HG03342 (cell line): ENCODE results near the gene KCNK6.

ENCODE experiments used
- ATAC-seq: cut with Tn5 transposase; IDR thresholded peaks from one replicate; pipeline ENCODE4 v1.9.1; 2021; ENCODE audit warnings: mild to moderate bottlenecking, moderate library complexity; ENCODE audit not compliant: unreplicated experiment

KCNK6 gene

DNA sequence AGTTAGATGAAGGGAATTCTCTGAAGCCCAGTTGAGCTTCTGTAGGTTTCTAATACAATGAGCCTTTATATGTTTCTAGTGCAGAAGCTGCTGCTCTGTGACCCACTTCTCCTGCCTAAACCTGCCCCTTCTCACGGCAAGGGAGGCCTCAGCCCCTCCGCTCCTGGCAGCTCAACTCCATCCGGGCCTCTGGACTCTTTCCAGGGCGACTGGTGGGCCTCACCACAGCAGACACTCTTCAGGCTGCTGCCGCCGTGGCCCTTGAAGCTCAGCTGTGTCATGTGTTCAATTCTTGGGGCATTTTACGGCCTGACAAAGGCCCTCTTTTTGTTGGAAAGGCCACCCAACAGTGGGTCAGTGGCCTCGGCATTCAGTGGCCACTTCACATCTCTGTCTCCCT is 25.6 kb upstream of the KCNK6 start:
- no peak for ATAC-seq

DNA sequence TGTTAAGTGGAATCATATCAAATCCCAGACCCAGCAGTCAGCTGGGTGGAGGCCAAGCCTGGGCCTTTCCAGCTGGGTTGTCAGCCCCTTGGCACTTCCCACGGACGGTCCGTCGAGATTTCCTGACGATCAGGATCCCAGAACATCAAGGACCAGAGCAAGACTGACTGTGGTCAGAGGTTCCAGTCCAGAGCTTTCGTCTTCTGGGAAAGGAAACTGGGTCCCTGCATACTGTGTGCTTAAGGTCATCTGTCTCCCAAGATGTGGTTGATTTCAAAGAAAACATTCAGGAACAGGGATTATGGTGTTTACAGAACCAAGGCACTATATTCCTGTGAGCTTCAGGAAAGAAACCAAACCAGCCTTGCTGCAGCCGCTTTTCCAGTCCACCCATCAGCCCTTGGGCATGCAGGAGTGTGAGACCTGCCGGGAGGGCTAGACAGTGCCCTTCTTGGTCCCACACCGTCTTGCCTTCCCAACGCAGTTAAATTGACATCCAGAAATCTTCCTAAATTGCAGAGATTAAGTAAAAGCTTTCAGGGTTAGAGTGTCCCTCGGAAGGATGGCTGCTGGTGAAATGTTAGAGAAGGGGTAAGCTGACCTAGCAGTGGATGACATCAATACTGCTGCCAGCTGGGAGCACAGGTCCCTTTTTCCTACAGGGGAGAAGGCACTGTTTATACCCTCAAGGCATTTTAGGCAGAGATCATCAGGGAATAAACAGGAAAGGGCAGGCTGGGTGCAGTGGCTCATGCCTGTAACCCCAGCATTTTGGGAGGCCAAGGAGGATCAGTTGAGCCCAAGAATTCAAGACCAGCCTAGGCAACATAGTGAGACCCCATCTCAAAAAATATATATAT is 20.6 kb upstream of the KCNK6 start:
- no peak for ATAC-seq

DNA sequence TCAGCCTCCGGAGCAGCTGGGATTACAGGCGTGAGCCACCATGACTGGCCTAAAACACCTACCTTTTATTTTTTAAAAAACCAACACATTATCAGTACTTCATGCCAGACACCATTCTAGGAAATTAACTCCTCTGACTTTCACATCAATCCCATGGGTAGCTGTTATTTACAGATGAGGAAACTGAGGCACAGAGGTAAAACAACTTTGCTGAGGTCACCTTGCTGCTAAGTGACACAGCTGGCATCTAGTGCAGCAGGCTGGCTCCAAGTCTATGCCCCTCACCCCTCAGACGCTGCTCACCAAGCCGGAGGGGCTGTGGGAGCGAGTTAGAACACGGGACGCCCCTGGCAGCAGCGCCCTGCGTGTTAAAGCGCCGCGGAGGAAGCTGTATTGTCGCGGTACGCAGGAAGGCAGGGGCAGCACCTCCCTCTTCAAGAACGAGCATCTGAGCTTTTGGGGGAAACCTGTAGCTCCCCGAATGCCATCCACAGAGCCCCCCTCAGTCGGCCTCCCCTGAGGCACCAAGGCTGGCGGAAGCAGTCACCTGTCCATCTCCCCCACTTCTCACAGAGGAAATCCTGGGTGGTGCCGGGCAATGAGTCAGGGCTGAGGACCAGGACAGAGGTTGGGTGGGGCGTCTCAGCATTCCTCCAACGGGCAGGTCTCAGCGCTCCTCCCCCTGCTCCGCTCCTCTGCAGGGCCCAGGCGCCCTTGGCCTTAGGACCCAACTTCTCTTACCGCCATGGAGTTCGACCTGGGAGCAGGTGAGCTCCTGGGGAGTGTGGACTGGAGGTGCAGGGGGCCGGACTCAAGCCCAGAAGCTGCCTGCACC is 15.9 kb upstream of the KCNK6 start, which contains the start of gene C19orf33:
TSS of gene C19orf33 (plus strand) at position 735 of the 835 bp plus-strand sequence. CDS start at position 746, 11 bp downstream.
- no peak for ATAC-seq

DNA sequence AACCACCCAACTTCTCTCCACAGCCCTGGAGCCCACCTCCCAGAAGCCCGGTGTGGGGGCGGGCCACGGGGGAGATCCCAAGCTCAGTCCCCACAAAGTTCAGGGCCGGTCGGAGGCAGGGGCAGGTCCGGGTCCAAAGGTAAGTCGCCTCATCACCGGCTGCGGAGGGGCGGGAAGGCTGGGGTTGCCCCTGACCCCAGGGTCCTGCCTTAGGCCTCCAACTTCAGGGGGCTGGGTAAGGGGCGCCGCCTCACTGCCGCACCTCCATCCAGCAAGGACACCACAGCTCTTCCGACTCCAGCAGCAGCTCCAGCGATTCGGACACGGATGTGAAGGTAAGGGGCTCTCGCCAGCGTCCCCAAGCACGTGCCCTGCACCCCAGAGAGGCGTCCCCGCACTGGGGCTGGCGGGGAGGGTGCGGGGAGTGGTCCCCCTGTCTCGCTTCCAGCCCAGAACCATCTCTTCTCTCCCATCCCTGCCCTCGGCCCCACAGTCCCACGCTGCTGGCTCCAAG is 15.2 kb upstream of the KCNK6 start:
- no peak for ATAC-seq

DNA sequence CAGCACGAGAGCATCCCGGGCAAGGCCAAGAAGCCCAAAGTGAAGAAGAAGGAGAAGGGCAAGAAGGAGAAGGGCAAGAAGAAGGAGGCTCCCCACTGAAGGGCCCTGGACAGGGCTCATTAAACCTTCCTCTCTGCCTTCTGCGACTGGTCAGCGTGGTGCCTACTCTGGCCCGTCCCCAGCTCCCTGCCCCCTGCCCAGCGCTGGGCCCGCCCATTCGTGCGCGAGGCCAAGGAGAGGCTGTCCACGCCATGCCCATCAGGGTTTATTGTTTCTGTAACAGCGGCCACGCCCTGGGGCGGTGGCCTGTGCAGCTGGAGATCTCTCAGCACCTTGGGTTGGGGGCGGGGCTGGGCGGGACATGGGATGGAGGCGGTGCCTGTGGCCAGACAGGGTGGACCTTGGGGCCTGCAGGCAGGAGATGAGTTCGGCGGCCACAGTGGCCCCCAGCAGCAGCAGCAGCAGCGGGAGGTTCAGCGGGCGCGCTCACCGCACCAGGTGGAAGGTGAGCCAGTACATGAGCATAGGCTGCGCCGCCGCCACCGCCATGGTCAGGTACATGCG is 14.7 kb upstream of the KCNK6 start:
- ATAC-seq = no peak

DNA sequence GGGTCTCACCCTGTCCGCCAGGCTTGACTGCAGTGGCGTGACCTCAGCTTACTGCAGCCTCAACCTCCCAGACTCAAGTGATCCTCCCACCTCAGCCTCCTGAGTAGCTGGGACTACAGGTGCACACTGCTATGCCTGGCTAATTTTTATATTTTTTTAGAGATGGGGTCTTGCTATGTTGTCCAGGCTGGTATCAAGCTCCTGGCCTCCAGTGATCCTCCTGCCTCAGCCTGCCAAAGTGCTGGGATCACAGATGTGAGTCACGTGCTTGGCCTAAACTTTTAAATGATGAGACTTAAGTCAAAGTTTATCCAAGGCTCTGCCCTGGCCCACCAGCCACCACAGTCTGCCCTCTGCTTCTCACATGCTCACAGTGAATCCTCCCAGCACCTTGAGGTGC is 13.4 kb upstream of the KCNK6 start:
- ATAC-seq = no peak

DNA sequence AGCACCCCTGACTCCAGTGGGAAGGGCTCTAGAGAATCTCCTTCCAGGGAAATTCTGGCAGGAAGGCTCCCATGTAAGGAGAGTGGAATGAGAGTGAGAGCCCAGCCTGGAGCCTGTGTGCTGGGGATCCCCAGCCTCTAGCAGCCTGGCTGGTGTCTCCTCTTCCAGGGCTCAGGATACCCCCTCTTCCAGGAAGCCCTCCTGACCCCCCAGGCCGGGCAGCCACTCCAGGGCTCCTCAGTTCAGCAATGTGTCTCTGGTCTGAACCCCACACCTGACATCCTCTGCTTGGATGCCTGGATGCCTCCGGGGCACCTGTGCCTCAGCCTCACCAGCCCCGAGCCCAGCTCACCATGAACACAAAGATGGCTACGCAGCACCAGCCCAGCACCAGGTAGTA is 12.6 kb upstream of the KCNK6 start:
- no peak for ATAC-seq

DNA sequence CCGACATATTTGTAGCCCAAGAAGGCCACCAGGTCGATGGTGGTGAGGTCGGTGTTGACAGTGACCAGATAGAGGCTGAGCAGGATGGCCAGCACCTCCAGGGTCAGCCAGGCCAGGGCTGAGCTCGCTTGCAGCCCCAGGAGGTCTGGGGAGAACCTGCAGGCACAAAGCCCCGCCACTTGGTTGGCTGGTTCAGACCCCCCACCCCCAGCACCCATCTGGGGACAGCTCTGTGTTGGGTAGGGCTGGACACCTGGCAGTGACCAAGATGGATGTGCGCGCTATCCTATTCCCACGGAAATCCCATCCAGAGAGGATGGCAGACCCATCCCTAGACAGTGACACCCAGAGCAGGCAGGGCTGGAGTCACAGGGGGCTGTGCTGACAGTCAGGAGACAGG is 12.0 kb upstream of the KCNK6 start:
- ATAC-seq = no peak

DNA sequence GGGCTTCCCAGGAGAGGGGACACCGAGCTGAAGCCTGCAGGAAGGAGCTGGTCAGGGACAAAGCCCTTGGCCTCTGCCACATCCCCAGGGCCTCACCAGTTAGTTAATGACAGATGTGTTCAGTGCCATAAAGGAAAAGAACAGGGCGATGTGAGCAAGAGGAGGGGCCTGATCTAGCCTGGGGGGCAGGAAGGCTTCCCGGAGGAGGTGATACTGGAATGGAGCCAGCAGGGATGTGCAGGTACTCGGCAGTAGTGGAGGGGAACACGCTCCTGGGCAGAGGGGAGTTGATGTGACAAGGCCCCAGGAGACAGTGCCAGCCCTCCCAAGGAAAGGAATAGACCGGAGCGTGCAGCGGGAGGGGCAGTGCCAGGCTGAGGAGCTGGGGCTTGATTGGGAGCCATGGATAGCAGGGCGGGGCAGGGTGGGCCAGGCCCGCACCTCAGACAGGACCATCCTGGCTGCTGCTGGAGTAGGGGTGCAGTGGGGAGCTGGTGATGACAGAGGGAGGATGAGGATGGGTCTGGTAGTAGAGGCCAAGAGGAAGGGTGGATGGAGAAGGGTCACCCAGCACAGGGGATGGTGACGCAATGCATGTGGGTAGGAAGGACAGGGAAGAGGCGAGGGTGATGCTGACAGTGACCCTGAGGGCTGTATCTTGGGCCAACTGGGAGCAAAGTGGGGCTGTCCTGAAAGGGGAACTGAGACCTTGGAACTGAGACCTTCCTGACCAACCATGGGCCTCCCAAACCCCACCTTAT is 11.5 kb upstream of the KCNK6 start:
- ATAC-seq = no peak

DNA sequence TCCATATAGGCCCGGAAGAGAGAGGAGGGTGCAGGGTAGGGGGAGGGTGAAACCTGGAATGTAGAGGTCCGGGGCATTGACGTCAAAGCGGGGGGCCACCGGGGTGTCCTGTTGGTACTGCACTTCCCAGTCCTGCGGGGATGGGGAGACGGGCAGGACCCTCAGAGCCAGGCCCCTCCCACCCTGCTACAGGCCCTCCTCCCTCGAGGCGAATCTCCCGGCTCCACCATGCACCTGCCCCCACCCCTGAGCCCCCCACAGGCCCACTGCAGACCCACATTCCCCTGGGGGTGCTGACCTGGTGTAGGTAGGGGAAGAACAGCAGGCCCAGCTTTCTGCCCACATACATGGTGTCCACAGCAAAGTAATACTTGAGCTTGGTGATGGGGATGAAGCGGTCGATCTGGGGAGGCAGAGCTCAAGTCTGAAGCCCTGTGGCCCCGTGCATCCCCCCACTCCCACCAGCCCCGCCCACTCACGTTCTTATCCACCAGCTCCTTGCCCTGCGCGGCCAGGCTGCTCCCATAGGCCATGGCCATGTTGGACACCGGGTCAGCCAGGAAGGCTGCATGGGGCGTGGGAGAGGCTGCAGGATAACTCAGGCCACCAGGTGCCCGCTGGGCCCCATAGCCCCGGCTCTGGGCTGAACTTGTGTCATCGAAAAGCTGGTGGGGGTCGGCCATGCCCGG is 10.6 kb upstream of the KCNK6 start:
- no peak for ATAC-seq

DNA sequence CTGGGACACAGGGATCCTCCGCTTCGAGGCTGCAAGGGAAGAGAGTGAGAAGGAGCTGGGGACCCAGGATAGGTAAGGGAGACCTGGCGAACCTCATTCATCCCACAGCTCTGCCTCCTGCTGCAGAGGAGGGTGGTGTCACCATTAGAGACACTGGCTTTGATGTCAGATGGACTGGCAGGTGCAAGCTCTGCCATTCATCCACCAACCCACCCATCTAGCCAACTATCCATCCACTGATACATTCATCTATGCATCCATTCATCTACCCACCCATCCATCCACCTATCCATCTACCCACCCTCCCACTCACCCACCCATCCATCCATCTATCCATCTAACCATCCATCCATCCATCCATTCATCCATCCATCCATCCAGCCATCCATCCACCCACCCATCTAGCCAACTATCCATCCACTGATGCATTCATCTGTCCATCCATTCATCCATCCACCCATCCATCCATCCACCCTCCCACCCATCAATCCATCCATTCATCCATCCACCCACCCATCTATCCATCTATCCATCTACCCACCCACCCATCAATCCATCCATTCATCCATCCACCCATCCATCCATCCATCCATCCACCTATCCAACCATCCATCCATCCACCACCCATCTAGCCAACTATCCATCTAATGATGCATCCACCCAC is 9.9 kb upstream of the KCNK6 start:
- no peak for ATAC-seq

DNA sequence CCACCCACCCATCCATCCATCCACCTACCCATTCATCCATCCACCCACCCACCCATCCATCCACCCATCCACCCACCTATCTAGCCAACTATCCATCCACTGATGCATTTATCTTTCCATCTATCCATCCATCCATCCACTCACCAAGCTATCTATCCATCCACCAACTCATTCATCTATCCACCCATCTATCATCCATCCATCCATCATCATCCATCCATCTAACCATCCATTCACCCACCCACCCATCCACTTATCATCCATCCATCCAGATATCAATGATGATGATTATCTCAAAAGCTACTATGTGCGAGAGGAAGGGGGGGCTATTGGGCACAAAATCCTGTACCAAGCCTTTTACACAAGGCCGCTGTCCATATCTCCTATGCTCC is 9.4 kb upstream of the KCNK6 start:
- no peak for ATAC-seq

DNA sequence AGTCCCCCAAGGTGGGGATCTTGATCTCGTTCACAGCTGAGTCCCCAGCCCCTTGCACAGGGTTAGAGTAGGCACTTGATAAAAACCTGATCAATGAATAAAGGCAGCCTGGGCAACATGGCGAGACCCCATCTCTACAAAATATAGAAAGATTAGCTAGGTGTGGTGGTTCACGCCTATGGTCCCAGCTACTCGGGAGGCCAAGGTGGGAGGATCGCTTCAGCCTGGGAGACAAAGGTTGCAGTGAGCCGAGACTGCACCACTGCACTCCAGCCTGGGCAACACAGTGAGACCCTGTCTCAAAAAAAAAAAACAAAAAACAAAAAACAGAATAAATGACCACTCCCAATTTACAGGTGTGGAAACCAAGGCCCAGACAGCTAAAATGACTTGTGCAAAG is 8.7 kb upstream of the KCNK6 start:
- ATAC-seq = no peak

DNA sequence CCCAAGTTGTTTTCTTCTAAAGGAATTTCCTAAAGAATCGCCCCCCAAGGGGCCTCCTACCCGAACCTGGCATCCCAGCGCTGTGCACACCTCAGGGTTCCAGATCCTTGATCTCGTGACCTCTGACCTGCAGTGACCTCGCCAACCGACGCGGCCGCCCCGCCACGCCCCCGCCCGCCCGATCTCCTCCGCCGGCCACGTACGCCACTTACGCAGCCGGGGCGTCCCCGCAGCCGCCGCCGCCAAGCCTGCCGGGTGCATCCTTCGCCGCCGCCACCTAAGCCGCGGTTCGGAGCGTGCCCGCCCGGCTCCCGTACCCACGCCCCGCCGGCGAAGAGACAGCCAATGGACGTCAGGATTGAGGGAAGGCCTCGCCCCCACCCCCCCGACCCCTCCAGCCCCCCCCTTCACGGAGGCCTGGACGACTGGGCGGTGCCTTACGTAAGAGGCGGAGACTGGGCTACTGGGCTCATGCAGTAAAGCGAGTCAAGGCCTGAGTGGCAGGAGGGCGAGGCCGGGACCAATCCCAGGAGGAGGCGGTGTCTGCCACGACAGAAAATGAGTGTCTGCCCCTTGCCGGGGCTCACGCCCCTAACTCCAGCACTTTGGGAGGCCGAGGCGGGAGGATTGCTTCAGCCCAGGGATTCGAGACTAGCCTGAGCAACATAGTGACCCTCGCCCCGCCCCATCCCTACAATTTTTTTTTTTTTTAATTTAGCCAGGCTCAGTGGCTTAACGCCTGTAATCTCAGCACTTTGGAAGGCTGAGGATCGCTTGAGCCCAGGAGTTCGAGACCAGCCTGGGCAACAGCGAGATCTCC is 3.8 kb upstream of the KCNK6 start, which contains the start of gene YIF1B:
TSS of gene YIF1B (minus strand) at position 291 of the 820 bp plus-strand sequence. CDS start at position 261, 30 bp downstream.
- ATAC-seq = peak; percentile 85

DNA sequence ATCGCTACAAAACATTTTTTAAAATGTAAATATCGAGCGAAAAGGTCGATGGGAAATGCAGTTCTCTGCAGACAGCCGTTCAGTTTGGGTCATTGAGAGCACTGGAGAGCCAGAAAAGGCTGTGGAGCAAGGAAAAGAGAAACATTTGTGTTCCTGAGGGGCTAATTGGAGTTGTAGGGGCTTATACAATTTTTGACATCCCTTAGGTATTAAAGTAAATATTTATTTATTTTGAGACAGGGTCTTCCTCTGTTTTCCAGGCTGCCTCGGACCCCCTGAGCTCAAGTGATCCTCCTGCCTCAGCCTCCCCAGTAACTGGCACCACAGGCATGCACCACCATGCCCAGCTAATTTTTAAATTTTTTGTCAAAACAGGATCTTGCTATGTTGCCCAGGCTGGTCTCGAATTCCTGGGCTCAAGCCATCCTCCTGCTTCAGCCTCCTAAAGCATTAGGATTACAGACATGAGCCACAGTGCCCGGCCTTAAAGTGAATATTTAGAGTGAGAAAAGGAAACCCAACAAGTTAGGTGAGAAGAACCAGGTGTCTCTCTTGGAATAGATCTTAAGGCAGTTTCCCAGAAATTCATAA is 3.1 kb upstream of the KCNK6 start:
- no peak for ATAC-seq

DNA sequence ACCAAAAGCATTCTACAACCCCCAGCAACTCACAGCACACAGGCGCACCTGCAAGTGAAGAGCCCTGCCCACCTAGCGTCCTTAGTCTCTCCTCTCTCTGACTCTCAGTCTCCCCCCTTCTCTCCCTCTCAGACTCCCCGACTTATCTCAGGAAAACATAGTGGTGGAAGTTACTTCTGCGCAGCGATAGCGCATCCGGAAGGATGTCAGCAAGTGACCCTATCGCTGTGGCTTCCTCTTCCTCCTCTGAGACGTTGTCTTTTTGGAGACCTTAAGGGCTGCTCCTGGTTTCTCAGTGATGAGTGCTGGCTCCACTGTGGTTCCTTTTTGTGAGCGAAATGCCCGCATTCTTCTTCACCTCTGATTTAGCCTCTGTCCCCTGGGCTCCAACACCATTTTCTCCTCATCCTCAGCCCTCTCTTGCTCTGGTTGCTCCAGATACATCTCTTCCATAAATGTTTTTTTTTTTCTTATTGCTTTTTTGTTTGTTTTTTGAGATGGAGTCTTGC is 2.5 kb upstream of the KCNK6 start:
- no peak for ATAC-seq

DNA sequence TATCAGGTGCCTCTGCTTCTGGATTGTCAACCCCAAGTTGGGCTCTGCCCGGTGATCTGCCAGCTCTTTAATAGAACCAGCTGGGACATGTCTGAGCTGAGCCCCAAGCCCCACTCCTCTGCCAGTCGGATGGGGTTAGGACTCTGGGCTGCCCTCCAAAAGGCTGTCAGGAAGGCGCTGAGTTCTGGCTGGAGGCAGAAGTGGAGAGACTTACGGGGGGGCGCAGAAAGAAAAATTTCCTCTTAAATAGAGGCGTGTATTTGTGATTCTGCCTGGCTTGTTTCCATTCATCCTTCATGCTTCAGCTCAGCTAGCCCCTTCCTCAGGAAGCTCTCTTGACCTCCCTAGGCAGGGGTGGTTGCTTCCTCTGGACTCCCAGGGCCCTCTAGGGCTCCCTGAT is 985 bp upstream of the KCNK6 start:
- no peak for ATAC-seq

DNA sequence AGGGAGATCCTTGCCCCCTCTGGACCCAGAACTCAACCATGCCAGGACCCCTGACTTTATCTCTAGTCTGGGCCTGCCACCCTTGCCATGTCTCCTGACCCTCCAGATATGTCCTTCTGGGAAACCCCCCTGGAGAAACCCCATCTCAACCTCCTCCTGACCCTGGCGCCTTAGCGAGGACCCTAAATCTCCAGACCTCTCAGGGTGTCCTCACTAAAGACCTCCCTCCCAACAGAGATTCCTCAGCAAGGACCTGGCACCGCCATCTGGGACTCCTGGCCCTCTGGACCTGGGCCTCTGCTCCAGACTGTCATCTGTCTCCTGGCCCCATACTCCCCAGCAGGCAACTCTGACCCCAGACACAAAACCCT is 1.3 kb downstream of the KCNK6 start:
- ATAC-seq = no peak
